Endothelial cell of umbilical vein (primary cell): ENCODE data around the gene TRPM3. TPM values are rescaled to one million over a fixed set of nuclear protein-coding genes. Genes with fewer than 3 reads are reported as not detected.

Experiments used
- BruUV-seq: library from RNA; stranded (reverse); fragments of 400-500 nt; replicated peaks from 2 replicates; lab custom pipeline; 2021; lab: Mats Ljungman, UMichigan
- CTCF ChIA-PET: fragments of 300-600, 350-600 bp; sonication (Branson Sonifier 250); formaldehyde crosslinking; loops from one replicate; lab custom pipeline; 2021; ENCODE audit warnings: antibody characterized with exemption, inconsistent platforms; lab: Charles Lee
- POLR2A ChIA-PET: fragments of 300-600, 350-600 bp; sonication (Branson Sonifier 250); formaldehyde crosslinking; loops from one replicate; lab custom pipeline; 2021; ENCODE audit warnings: antibody characterized with exemption, inconsistent platforms; lab: Charles Lee
- DNase-seq: peaks from one replicate; pipeline ENCODE4 v3.0.0-alpha.2; 2011; ENCODE audit warnings: low read depth, low spot score
- FAIRE-seq: peaks from 2 replicates; lab custom pipeline; 2011; peaks lifted over from hg19 to GRCh38; lab: Jason Lieb, UNC
- H2AFZ ChIP-seq: 2 replicates; pipeline ENCODE4 v1.6.0; 2012; ENCODE audit warnings: low read depth, low read length, control low read depth, inconsistent platforms
- H3K27ac ChIP-seq: 2 replicates; pipeline ENCODE4 v1.5.1; 2011; ENCODE audit warnings: low read depth, mild to moderate bottlenecking, control low read depth, low read length, moderate library complexity; ENCODE audit not compliant: insufficient read depth
- H3K27me3 ChIP-seq, 2 experiments: 2 replicates each; pipeline versions ENCODE4 v1.6.0 to v1.6.1; 2011; ENCODE audit warnings: low read length in 2 of 2, mixed read lengths in 1 of 2; ENCODE audit not compliant: control insufficient read depth in 2 of 2, insufficient read depth in 2 of 2
- H3K36me3 ChIP-seq, 2 experiments: 2 replicates in 1 of 2; 3 replicates in 1 of 2; pipeline ENCODE4 v1.5.1; 2011; ENCODE audit warnings: low read length in 2 of 2, mild to moderate bottlenecking in 1 of 2, moderate library complexity in 1 of 2; ENCODE audit not compliant: control insufficient read depth in 2 of 2, insufficient read depth in 2 of 2; ENCODE audit errors: extremely low read depth in 1 of 2
- H3K4me1 ChIP-seq: 3 replicates; pipeline ENCODE4 v1.5.1; 2011; ENCODE audit warnings: mild to moderate bottlenecking, low read length; ENCODE audit not compliant: control insufficient read depth, insufficient read depth; ENCODE audit errors: extremely low read depth
- H3K4me2 ChIP-seq: 2 replicates; pipeline ENCODE4 v1.6.1; 2011; ENCODE audit warnings: low read length, control low read depth, mixed read lengths; ENCODE audit not compliant: insufficient read depth
- H3K4me3 ChIP-seq, 3 experiments: fragments of 200-600 bp in 1 of 3; sonication (generic), shearing (Covaris generic) in 1 of 3; replicated peaks in 1 of 3; 2 replicates each; pipeline ENCODE4 v1.5.1; 2011 to 2016; ENCODE audit warnings: control low read depth in 3 of 3, low read length in 3 of 3, mild to moderate bottlenecking in 2 of 3, inconsistent platforms in 1 of 3, low read depth in 1 of 3, moderate library complexity in 1 of 3; ENCODE audit not compliant: insufficient read depth in 1 of 3
- H3K79me2 ChIP-seq: 2 replicates; pipeline ENCODE4 v1.6.0; 2012; ENCODE audit warnings: low read length, inconsistent platforms; ENCODE audit not compliant: control insufficient read depth, insufficient read depth
- H3K9ac ChIP-seq: replicated peaks from 2 replicates; pipeline ENCODE3; 2011; ENCODE audit warnings: low read length, control low read depth; ENCODE audit not compliant: insufficient read depth; ENCODE audit errors: extremely low read depth
- H3K9me1 ChIP-seq: replicated peaks from 3 replicates; pipeline ENCODE4 v1.6.0; 2011; ENCODE audit warnings: mild to moderate bottlenecking, low read length; ENCODE audit not compliant: control insufficient read depth, insufficient read depth; ENCODE audit errors: extremely low read depth
- H3K9me3 ChIP-seq: replicated peaks from 2 replicates; pipeline ENCODE4 v1.5.1; 2012; ENCODE audit warnings: low read length, inconsistent platforms; ENCODE audit not compliant: control insufficient read depth, insufficient read depth
- H4K20me1 ChIP-seq: replicated peaks from 2 replicates; pipeline ENCODE3; 2011; ENCODE audit warnings: mild to moderate bottlenecking, low read length; ENCODE audit not compliant: control insufficient read depth, insufficient read depth; ENCODE audit errors: extremely low read depth
- JUN ChIP-seq: IDR thresholded peaks from 2 replicates; pipeline ENCODE4 v1.6.1; 2011; ENCODE audit warnings: borderline replicate concordance, low read depth; ENCODE audit not compliant: insufficient read length, insufficient read depth
- POLR2A ChIP-seq: IDR thresholded peaks from 2 replicates; pipeline ENCODE4 v1.6.1; 2012; ENCODE audit warnings: low read depth, mild to moderate bottlenecking, control low read depth, low read length
- POLR2AphosphoS5 ChIP-seq: IDR thresholded peaks from 2 replicates; pipeline ENCODE4 v1.6.1; 2012; ENCODE audit warnings: low read depth, mild to moderate bottlenecking, control low read depth, low read length, moderate library complexity; ENCODE audit not compliant: insufficient read depth
- dilution Hi-C: fragments of 300-500 bp; cut with MboI; formaldehyde crosslinking; loops from one replicate; pipeline ENCODE4 v1.15.0; 2019; ENCODE audit warnings: low sequenced_read_pairs; ENCODE audit not compliant: extremely low pct_ligation_motif_present
- intact Hi-C: fragments of 100-400 bp; cut with micrococcal nuclease; formaldehyde crosslinking; loops from one replicate; pipeline ENCODE4 v1.10.0; 2022
- polyA plus RNA-seq, 4 experiments: library from polyadenylated mRNA; depleted of rRNA in 3 of 4; stranded (reverse) in 3 of 4; unstranded in 1 of 4; fragments of >200 nt; gene quantifications; 2 replicates each; pipeline versions ENCODE4 v1.2.1 to v1.2.3, GENCODE V29; 2011 to 2012; ENCODE audit warnings: missing spikeins in 1 of 4
- total RNA-seq: library from RNA; stranded (reverse); gene quantifications from 2 replicates; pipeline ENCODE4 v1.2.3, GENCODE V29; 2021
- TF ChIP-seq, protein P1 (sequence below): IDR thresholded peaks from 2 replicates; pipeline ENCODE4 v1.6.1; 2011; ENCODE audit not compliant: insufficient read depth, insufficient read length

The TRPM3 gene
- total and polyA plus RNA-seq, 2 donors (not counting 3 experiments of a cell fraction or from before 2014, with no cell fraction given) = 0.17 to 0.33 TPM

DNA sequence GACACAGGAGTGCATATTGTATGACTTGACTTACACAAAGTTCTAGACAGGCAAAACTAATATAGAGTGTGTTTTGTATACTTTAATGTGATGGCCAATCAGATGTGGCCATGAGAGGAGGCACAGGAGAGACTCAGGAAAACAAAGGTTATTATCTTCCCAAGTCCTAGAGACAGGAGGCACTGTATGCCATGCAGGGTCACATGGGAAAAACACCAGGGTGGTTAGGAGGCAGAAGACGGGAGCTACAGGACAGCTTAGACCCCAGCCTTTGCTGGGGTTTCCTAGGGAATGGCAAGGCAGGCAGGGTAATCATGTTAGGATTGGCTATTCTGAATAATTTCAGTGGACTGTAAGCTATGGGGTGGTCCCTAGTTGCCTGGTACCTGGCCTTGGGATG is 16.2 kb downstream of the TRPM3 start:
- no peak overlapping the region for H3K4me3 ChIP-seq
- FAIRE-seq = no peak
- no peaks in the 10 kb centered on the region for H3K36me3 ChIP-seq
- H3K27ac ChIP-seq = no peak overlapping the region
- H3K9ac ChIP-seq = no peak overlapping the region
- CTCF ChIA-PET = interaction anchor here (1.0 to 2.2 kb wide), 2 partner anchors 9 to 17 kb away, joined by 3 to 5 read pairs; no protein-coding TSS in a partner anchor
- H4K20me1 ChIP-seq = no peaks in the 10 kb centered on the region
- BruUV-seq = no TSS peak
- TF ChIP-seq POLR2A (no peak), JUN (no peak)
- H3K4me2 ChIP-seq = no peak overlapping the region
- POLR2A ChIA-PET = no interaction called here
- no peak overlapping the region for H2AFZ ChIP-seq
- H3K79me2 ChIP-seq = no peaks in the 10 kb centered on the region
- no peaks in the 10 kb centered on the region for H3K9me3 ChIP-seq
- dilution Hi-C loops (no loop called here), intact Hi-C loops (no loop called here)
- DNase-seq = no peak
- no peaks in the 10 kb centered on the region for H3K9me1 ChIP-seq
- peaks cover 0 to 3% of the 10 kb centered on the region in 2 experiments for H3K27me3 ChIP-seq
- no peaks in the 10 kb centered on the region for H3K4me1 ChIP-seq

DNA sequence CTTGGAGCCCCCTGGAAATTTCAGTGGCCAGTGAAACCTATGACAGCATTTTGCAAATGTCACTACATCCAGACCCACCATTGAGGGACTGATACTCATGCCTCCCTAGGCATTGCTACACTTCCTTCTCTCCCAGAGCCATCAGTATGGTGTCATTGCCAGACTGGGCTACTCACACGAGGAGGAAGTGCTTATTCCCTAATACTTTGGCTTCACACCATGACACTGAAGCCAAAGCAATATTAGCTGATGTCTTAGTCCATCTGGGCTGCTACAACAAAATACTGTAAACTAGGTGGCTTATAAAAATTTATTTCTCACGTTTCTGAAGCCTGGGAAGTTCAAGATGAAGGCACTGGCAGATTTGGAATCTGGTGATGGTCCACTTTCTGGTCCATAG is 22.6 kb downstream of the TRPM3 start:
- Histone ChIP-seq H3K36me3 (no peaks in the 10 kb centered on the region), H3K9me1 (no peaks in the 10 kb centered on the region), H3K4me1 (no peaks in the 10 kb centered on the region), H3K79me2 (no peaks in the 10 kb centered on the region), H3K9me3 (no peaks in the 10 kb centered on the region), H3K4me2 (no peak overlapping the region), H2AFZ (no peak overlapping the region), H3K27ac (no peak overlapping the region), H3K4me3 (no peak overlapping the region), H3K27me3 (no peaks in the 10 kb centered on the region), H4K20me1 (no peaks in the 10 kb centered on the region), H3K9ac (no peak overlapping the region)
- POLR2A ChIA-PET = no interaction called here
- BruUV-seq = no TSS peak
- DNase-seq (no peak), FAIRE-seq (no peak)
- intact Hi-C loops = loop anchor here (5.0 kb wide), 1 partner anchor 88 kb away; no protein-coding TSS in a partner anchor
- dilution Hi-C loops = no loop called here
- CTCF ChIA-PET = interaction anchor here (1.3 kb wide), 1 partner anchor 14 kb away, joined by 4 read pairs; no protein-coding TSS in a partner anchor
- TF ChIP-seq POLR2AphosphoS5 (no peak), POLR2A (no peak), JUN (no peak)
- TF ChIP-seq, protein P1, sequence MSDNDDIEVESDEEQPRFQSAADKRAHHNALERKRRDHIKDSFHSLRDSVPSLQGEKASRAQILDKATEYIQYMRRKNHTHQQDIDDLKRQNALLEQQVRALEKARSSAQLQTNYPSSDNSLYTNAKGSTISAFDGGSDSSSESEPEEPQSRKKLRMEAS = no peak
